HepG2 (cell line): Measurements from ENCODE around the gene MRPL20. TPM values are rescaled to one million over a fixed set of nuclear protein-coding genes. Genes with fewer than 3 reads are reported as not detected.
A peak's percentile ranks its signal among the peaks of the same experiment; 100 is the strongest.

ENCODE experiments used
- AHR ChIP-seq: IDR thresholded peaks from 2 replicates; pipeline ENCODE4 v1.6.1; 2018; ENCODE audit warnings: missing genetic modification reagents, missing compliant biosample characterization
- EP300 ChIP-seq, 3 experiments: sonication (generic) in 1 of 3; formaldehyde crosslinking in 1 of 3; IDR thresholded peaks; 2 replicates each; pipeline versions ENCODE4 v1.5.1 to v1.6.1; 2011 to 2020; ENCODE audit warnings: low read depth in 2 of 3, low read length in 2 of 3, borderline replicate concordance in 1 of 3, improper control_type of control experiment in 1 of 3, mild to moderate bottlenecking in 1 of 3, missing genetic modification reagents in 1 of 3, moderate library complexity in 1 of 3
- FOXJ3 ChIP-seq: sonication (generic); formaldehyde crosslinking; IDR thresholded peaks from 2 replicates; pipeline ENCODE4 v1.4.0; 2020; ENCODE audit warnings: missing genetic modification reagents, mild to moderate bottlenecking, borderline replicate concordance
- HOXA5 ChIP-seq: sonication (generic); formaldehyde crosslinking; IDR thresholded peaks from 2 replicates; pipeline ENCODE4 v1.4.0; 2020; ENCODE audit warnings: missing genetic modification reagents
- IRX3 ChIP-seq: sonication (generic); formaldehyde crosslinking; IDR thresholded peaks from 2 replicates; pipeline ENCODE4 v1.8.1; 2023; ENCODE audit warnings: mild to moderate bottlenecking, low read depth, missing genetic modification reagents, borderline replicate concordance
- KDM3A ChIP-seq: IDR thresholded peaks from 2 replicates; pipeline ENCODE4 v1.6.1; 2018; ENCODE audit warnings: low read depth, missing compliant biosample characterization
- SRSF1 ChIP-seq: fragments of 200-400 bp; formaldehyde crosslinking; optimal IDR thresholded peaks from 2 replicates; pipeline ENCODE3; 2017; ENCODE audit warnings: mild to moderate bottlenecking, low read depth, low read length, moderate library complexity
- XBP1 ChIP-seq: sonication (generic); formaldehyde crosslinking; IDR thresholded peaks from 2 replicates; pipeline ENCODE4 v1.5.0; 2020; ENCODE audit warnings: missing genetic modification reagents
- ZBTB21 ChIP-seq: sonication (generic); formaldehyde crosslinking; IDR thresholded peaks from 2 replicates; pipeline ENCODE4 v1.4.0; 2020; ENCODE audit warnings: missing genetic modification reagents
- ZBTB40 ChIP-seq, 2 experiments: fragments of 450-650 bp in 1 of 2; sonication (generic) in 1 of 2; formaldehyde crosslinking in 1 of 2; IDR thresholded peaks; 2 replicates each; pipeline versions ENCODE4 v1.6.1 to v1.8.0; 2016 to 2022; ENCODE audit warnings: antibody characterized with exemption in 1 of 2, mild to moderate bottlenecking in 1 of 2, missing genetic modification reagents in 1 of 2
- ZNF256 ChIP-seq: sonication (generic); formaldehyde crosslinking; conservative IDR thresholded peaks from 2 replicates; pipeline ENCODE4 v1.4.0; 2020; ENCODE audit warnings: missing genetic modification reagents
- ZNF367 ChIP-seq: sonication (generic); formaldehyde crosslinking; IDR thresholded peaks from 2 replicates; pipeline ENCODE4 v1.4.0; 2020; ENCODE audit warnings: missing genetic modification reagents, borderline replicate concordance
- ZNF687 ChIP-seq: sonication (generic); formaldehyde crosslinking; IDR thresholded peaks from 2 replicates; pipeline ENCODE4 v1.5.1; 2020; ENCODE audit warnings: mild to moderate bottlenecking, missing genetic modification reagents, moderate library complexity
- ZNF724P ChIP-seq: sonication (generic); formaldehyde crosslinking; IDR thresholded peaks from 2 replicates; pipeline ENCODE4 v1.8.0; 2022; ENCODE audit warnings: missing genetic modification reagents, borderline replicate concordance
- polyA plus RNA-seq, 8 experiments: library from polyadenylated mRNA; depleted of rRNA in 3 of 8; stranded (reverse) in 7 of 8; unstranded in 1 of 8; fragments of >200 nt; fragmentation: Illumina TruSeq in 4 of 8; extraction: Trizol in 4 of 8; gene quantifications; 2 replicates each; pipeline versions ENCODE4 v1.2.1 to v1.2.3, GENCODE V29; 2011 to 2016; ENCODE audit warnings: low read depth in 4 of 8, missing spikeins in 1 of 8, mixed read lengths in 1 of 8; ENCODE audit not compliant: insufficient read depth in 1 of 8
- total RNA-seq, 5 experiments: library from RNA; depleted of rRNA; stranded (reverse); fragments of >200 nt; fragmentation: Illumina TruSeq; extraction: Trizol; gene quantifications; 2 replicates each; pipeline ENCODE4 v1.2.3, GENCODE V29; 2016; ENCODE audit warnings: low read depth in 1 of 5

MRPL20 gene
- total and polyA plus RNA-seq, 2 of the 13 experiments (the other 11 are each of a cell fraction or from before 2014, with no cell fraction given), result 59.2 to 127 TPM

- 0 out of 2 replicates have a peak, but pooled peaks have one; percentile 35 for TF ChIP-seq ZNF367 (CRISPR knock-in tag)
- peak in 1 of 2 experiments; percentile 16; a peak in 1 of 4 replicates for TF ChIP-seq EP300 (IDR thresholded peaks at IDR 0.05; ENCODE audit: low read depth in 2 of 2, low read length in 2 of 2)
- 0 out of 2 replicates have a peak, but pooled peaks have one; percentile 20 for TF ChIP-seq EP300 (CRISPR knock-in tag; IDR thresholded peaks at IDR 0.05; ENCODE audit: borderline replicate concordance)
- TF ChIP-seq XBP1 (CRISPR knock-in tag), result no peak
- peak; percentile 92 for TF ChIP-seq ZNF687
- TF ChIP-seq ZBTB21 (CRISPR knock-in tag), result no peak
- TF ChIP-seq AHR, result peak; percentile 45; the same call in 1 of the 2 replicates
- TF ChIP-seq HOXA5 (CRISPR knock-in tag), result 0 out of 2 replicates have a peak, but pooled peaks have one; percentile 69
- TF ChIP-seq ZBTB40 (IDR thresholded peaks at IDR 0.05), result no peak
- peak; percentile 47; the same call in 1 of the 2 replicates for TF ChIP-seq ZBTB40 (CRISPR knock-in tag; IDR thresholded peaks at IDR 0.05)
- peak; percentile 53 for TF ChIP-seq SRSF1
- TF ChIP-seq FOXJ3 (CRISPR knock-in tag), result peak; percentile 47; the same call in 1 of the 2 replicates
- 0 out of 2 replicates have a peak, but pooled peaks have one; percentile 68 for TF ChIP-seq IRX3 (CRISPR knock-in tag)
- no peak for TF ChIP-seq ZNF256
- TF ChIP-seq KDM3A (CRISPR knock-in tag), result 0 out of 2 replicates have a peak, but pooled peaks have one; percentile 45
- no peak for TF ChIP-seq ZNF724P (CRISPR knock-in tag)
These were observed 47.2 kb downstream of the MRPL20 start (continued) for GRCh38 chr1:1359664-1360468.
